B cell (primary cell): ENCODE data around the gene CAPZB. TPM values are rescaled to one million over a fixed set of nuclear protein-coding genes. Genes with fewer than 3 reads are reported as not detected.

Experiments
- ATAC-seq: fragments of 200-7000 bp; cut with Tn5 transposase; one replicate; pipeline ENCODE4 v1.10.0; 2021; ENCODE audit warnings: low read depth, mild to moderate bottlenecking, moderate number of reproducible peaks, moderate library complexity
- CTCF ChIA-PET: fragments of 350-600 bp; sonication (Branson Sonifier 250); formaldehyde crosslinking; loops from one replicate; lab custom pipeline; 2021; ENCODE audit warnings: antibody characterized with exemption, inconsistent platforms; lab: Charles Lee
- POLR2A ChIA-PET: fragments of 350-600 bp; sonication (Branson Sonifier 250); formaldehyde crosslinking; loops from one replicate; lab custom pipeline; 2021; ENCODE audit warnings: antibody characterized with exemption; lab: Charles Lee
- DNase-seq: peaks from one replicate; pipeline ENCODE4 v3.0.0; 2013
- H2AFZ ChIP-seq: 2 replicates; pipeline ENCODE4 v1.6.1; 2012; ENCODE audit warnings: mild to moderate bottlenecking, low read depth, low read length; ENCODE audit not compliant: insufficient read depth, poor library complexity, severe bottlenecking
- H3K27ac ChIP-seq, 2 donors: 1 replicate in 1 of 2; 2 replicates in 1 of 2; pipeline ENCODE4 v1.5.1; 2012 to 2013; ENCODE audit warnings: low read length in 2 of 2, mild to moderate bottlenecking in 2 of 2, moderate library complexity in 1 of 2
- H3K27me3 ChIP-seq, 4 experiments: fragments of 200-600 bp in 1 of 4; sonication (generic) in 1 of 4; replicated peaks in 1 of 4; 1 replicate in 2 of 4; 2 replicates in 2 of 4; pipeline versions ENCODE4 v1.6.1 to v1.7.0; 2013 to 2016; ENCODE audit warnings: low read length in 3 of 4, mild to moderate bottlenecking in 2 of 4, mixed read lengths in 1 of 4, moderate library complexity in 1 of 4; ENCODE audit not compliant: insufficient read depth in 4 of 4, control insufficient read depth in 3 of 4; ENCODE audit errors: control extremely low read depth in 1 of 4
- H3K36me3 ChIP-seq, 2 experiments: replicated peaks in 1 of 2; 1 replicate in 1 of 2; 2 replicates in 1 of 2; pipeline versions ENCODE4 v1.6.1 to v1.7.1; 2013; ENCODE audit warnings: low read length in 1 of 2; ENCODE audit not compliant: insufficient read depth in 2 of 2, control insufficient read depth in 1 of 2; ENCODE audit errors: control extremely low read depth in 1 of 2, extremely low read depth in 1 of 2
- H3K4me1 ChIP-seq, 2 donors: fragments of 200-600 bp in 1 of 2; sonication (generic) in 1 of 2; 1 replicate in 1 of 2; 2 replicates in 1 of 2; pipeline versions ENCODE4 v1.5.1 to v1.6.1; 2013 to 2017; ENCODE audit warnings: low read length in 2 of 2; ENCODE audit not compliant: control insufficient read depth in 2 of 2, insufficient read depth in 2 of 2
- H3K4me2 ChIP-seq: replicated peaks from 2 replicates; pipeline ENCODE3; 2012; ENCODE audit warnings: mild to moderate bottlenecking, low read depth, low read length; ENCODE audit not compliant: poor library complexity, severe bottlenecking
- H3K4me3 ChIP-seq, 5 experiments: fragments of 200-600 bp in 1 of 5; sonication (generic) in 1 of 5; 1 replicate in 3 of 5; 2 replicates in 2 of 5; pipeline versions ENCODE4 v1.5.1 to v1.7.0; 2011 to 2016; ENCODE audit warnings: low read length in 4 of 5, mild to moderate bottlenecking in 4 of 5, low read depth in 2 of 5, control low read depth in 1 of 5, moderate library complexity in 1 of 5; ENCODE audit not compliant: insufficient read depth in 1 of 5; ENCODE audit errors: control extremely low read depth in 1 of 5, extremely low read depth in 1 of 5
- H3K79me2 ChIP-seq: fragments of 200-600 bp; sonication (generic); one replicate; pipeline ENCODE4 v1.6.0; 2016; ENCODE audit warnings: low read length; ENCODE audit not compliant: control insufficient read depth, insufficient read depth
- H3K9ac ChIP-seq: fragments of 200-600 bp; sonication (generic); 2 replicates; pipeline ENCODE4 v1.6.1; 2017; ENCODE audit warnings: mild to moderate bottlenecking, low read length, moderate library complexity
- H3K9me3 ChIP-seq, 3 donors: one replicate each; pipeline versions ENCODE4 v1.6.1 to v1.7.1; 2013; ENCODE audit warnings: low read length in 2 of 3; ENCODE audit not compliant: control insufficient read depth in 2 of 3, insufficient read depth in 1 of 3; ENCODE audit errors: control extremely low read depth in 1 of 3
- H4K20me1 ChIP-seq: 2 replicates; pipeline ENCODE4 v1.6.0; 2012; ENCODE audit warnings: mild to moderate bottlenecking, low read length; ENCODE audit not compliant: insufficient read depth, control insufficient read depth, poor library complexity, severe bottlenecking
- H3K27ac Mint-ChIP-seq: one replicate; pipeline ENCODE4 v1.8.0; 2021; ENCODE audit warnings: mixed read lengths
- H3K27me3 Mint-ChIP-seq: one replicate; pipeline ENCODE4 v1.8.0; 2021; ENCODE audit warnings: mixed read lengths
- H3K4me1 Mint-ChIP-seq: one replicate; pipeline ENCODE4 v1.8.0; 2021; ENCODE audit warnings: mixed read lengths
- H3K4me3 Mint-ChIP-seq: one replicate; pipeline ENCODE4 v1.8.0; 2021; ENCODE audit warnings: mixed read lengths
- H3K9me3 Mint-ChIP-seq: one replicate; pipeline ENCODE4 v1.8.0; 2022; ENCODE audit warnings: mixed read lengths; ENCODE audit not compliant: insufficient read depth
- CTCF ChIP-seq: fragments of 200-600 bp; IDR thresholded peaks from one replicate; pipeline ENCODE4 v1.8.0; 2022; ENCODE audit warnings: antibody characterized with exemption, mild to moderate bottlenecking
- EZH2 ChIP-seq: IDR thresholded peaks from 2 replicates; pipeline ENCODE4 v1.6.1; 2012; ENCODE audit warnings: borderline replicate concordance, low read depth, mild to moderate bottlenecking, moderate library complexity, low read length; ENCODE audit not compliant: insufficient read depth, poor library complexity, severe bottlenecking
- WGBS: methylation state at CpG from one replicate; pipeline ENCODE4 v1.1.5; 2013; ENCODE audit warnings: missing lambda C conversion rate; ENCODE audit not compliant: insufficient coverage; 5-methylcytosine and 5-hydroxymethylcytosine counted together
- intact Hi-C: fragments of 100-400 bp; cut with micrococcal nuclease; formaldehyde crosslinking; loops from one replicate; pipeline ENCODE4 v1.10.0; 2022
- polyA plus RNA-seq: library from polyadenylated mRNA; depleted of rRNA; stranded (reverse); fragments of >200 nt; gene quantifications from 2 replicates; pipeline ENCODE4 v1.2.3, GENCODE V29; 2012
- total RNA-seq, 2 donors: library from RNA; stranded (reverse); fragments of 120-200 nt in 1 of 2; gene quantifications; 1 replicate in 1 of 2; 2 replicates in 1 of 2; pipeline versions ENCODE4 v1.2.3 to v1.2.4, GENCODE V29; 2013 to 2022

CAPZB gene
- total and polyA plus RNA-seq, 2 donors (not counting 1 experiment from before 2014, with no cell fraction given): 126 to 193 TPM

DNA sequence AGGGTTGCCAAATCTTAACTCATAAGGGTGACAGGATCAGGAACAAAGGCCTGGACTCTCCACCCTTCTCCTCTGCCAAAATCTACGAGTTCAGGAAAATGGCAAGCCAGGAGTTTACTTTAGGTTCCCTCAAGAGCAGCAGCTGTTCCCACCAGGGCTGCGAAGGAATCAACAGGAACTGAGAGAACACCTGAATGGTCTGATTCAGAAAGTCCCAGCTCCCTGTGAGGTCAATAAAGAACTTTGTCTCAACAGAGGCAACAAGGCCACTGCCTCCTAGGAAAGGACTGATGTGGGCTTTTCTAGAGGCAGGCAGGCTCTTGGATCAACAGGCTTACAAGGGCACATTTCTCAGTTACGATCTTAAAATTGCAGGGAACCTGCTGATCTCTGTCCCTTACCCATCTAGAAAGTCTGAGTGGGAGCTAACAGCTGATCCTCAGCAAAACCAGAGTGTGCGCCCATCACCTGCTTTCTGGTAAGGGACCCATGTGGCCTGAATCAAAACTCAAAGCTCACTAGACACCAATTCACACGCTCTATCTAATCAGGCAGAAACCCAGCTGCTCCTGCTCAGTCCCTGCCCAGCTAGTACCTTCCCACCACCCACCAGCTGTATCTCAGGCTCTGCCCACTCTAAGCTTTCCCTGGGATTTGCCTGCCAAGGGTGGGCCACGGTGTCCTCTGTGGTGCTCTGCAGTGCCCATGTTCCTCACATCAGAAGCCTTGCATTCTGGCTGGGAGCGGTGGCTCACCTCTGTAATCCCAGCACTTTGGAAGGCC is 83.1 kb downstream of the CAPZB start:
- ChIA-PET POLR2A (no interaction called here), CTCF (interaction anchor here (1.1 to 1.3 kb wide), 3 partner anchors 9 to 15 kb away, joined by 3 to 5 read pairs (median 5); no protein-coding TSS in a partner anchor)
- H3K27me3 ChIP-seq: no peaks in the 10 kb centered on the region
- ATAC-seq (no peak), DNase-seq (no peak)
- no peak overlapping the region for H3K9ac ChIP-seq
- no peak overlapping the region for H3K4me2 ChIP-seq
- intact Hi-C loops: no loop called here
- Mint-ChIP-seq H3K4me1 (peaks cover 40% of the 10 kb centered on the region), H3K4me3 (no peak overlapping the region), H3K27ac (peak overlapping the region; percentile 50), H3K9me3 (no peaks in the 10 kb centered on the region), H3K27me3 (no peaks in the 10 kb centered on the region)
- H4K20me1 ChIP-seq: peaks cover 98% of the 10 kb centered on the region
- H3K9me3 ChIP-seq: no peaks in the 10 kb centered on the region
- H3K36me3 ChIP-seq: peaks cover 0 to 26% of the 10 kb centered on the region in 2 experiments
- H3K4me1 ChIP-seq: peaks cover 0 to 9% of the 10 kb centered on the region in 2 donors
- no peak overlapping the region for H3K27ac ChIP-seq
- no peak overlapping the region for H2AFZ ChIP-seq
- TF ChIP-seq CTCF (no peak), EZH2 (no peak)
- no peak overlapping the region for H3K4me3 ChIP-seq
- WGBS: 94% methylated on average over 7 of the region's 7 CpGs
- H3K79me2 ChIP-seq: peaks cover 100% of the 10 kb centered on the region

DNA sequence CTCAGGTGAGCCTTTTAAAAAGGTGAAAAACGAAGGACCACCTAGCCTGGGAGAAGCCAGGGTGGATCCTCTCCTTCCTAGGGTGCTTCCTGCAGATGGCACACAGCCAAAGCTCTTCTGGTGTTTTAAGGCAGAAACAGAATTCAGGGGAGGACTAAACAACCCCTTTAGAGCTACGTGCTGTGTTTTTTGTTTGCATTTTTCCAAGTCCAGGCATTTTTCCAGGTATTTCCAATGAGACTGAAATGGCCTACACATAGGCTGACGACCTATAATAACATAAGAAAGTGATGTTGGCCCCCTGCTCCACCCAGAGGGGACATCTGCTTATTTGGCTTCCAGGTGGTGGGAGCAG is 83.8 kb downstream of the CAPZB start:
- peaks cover 0 to 9% of the 10 kb centered on the region in 2 donors for H3K4me1 ChIP-seq
- H3K4me3 Mint-ChIP-seq: no peak overlapping the region
- no peaks in the 10 kb centered on the region for H3K27me3 Mint-ChIP-seq
- no peak overlapping the region for H3K4me2 ChIP-seq
- H3K27ac ChIP-seq: no peak overlapping the region
- H3K79me2 ChIP-seq: peaks cover 99% of the 10 kb centered on the region
- ATAC-seq (no peak), DNase-seq (no peak)
- H3K27ac Mint-ChIP-seq: no peak overlapping the region
- intact Hi-C loops: no loop called here
- ChIA-PET POLR2A (no interaction called here), CTCF (interaction anchor here (1.3 kb wide), 2 partner anchors 9 to 16 kb away, joined by 3 to 5 read pairs; no protein-coding TSS in a partner anchor)
- 100% methylated on average over 3 of the region's 3 CpGs for WGBS
- no peak overlapping the region for H2AFZ ChIP-seq
- H3K36me3 ChIP-seq: peaks cover 0 to 23% of the 10 kb centered on the region in 2 experiments
- TF ChIP-seq EZH2: no peak
- TF ChIP-seq CTCF: no peak
- no peaks in the 10 kb centered on the region for H3K9me3 Mint-ChIP-seq
- peaks cover 37% of the 10 kb centered on the region for H3K4me1 Mint-ChIP-seq
- H3K9me3 ChIP-seq: no peaks in the 10 kb centered on the region
- H4K20me1 ChIP-seq: peaks cover 95% of the 10 kb centered on the region
- H3K4me3 ChIP-seq: no peak overlapping the region
- H3K9ac ChIP-seq: no peak overlapping the region
- no peaks in the 10 kb centered on the region for H3K27me3 ChIP-seq
